OCI-LY1 (cell line): ENCODE results near the gene OSER1.

ENCODE experiments used
- H2AFZ ChIP-seq: fragments of 200-600 bp; sonication (generic), shearing (Covaris generic); 2 replicates; pipeline ENCODE4 v1.6.0; 2014; ENCODE audit warnings: antibody characterized with exemption, mild to moderate bottlenecking, low read length
- H3F3A ChIP-seq: fragments of 200-600 bp; sonication (generic), shearing (Covaris generic); 2 replicates; pipeline ENCODE4 v1.6.0; 2014; ENCODE audit warnings: mild to moderate bottlenecking, antibody characterized with exemption, low read length, moderate library complexity; ENCODE audit not compliant: insufficient read depth
- H3K27ac ChIP-seq: fragments of 200-600 bp; sonication (generic); 2 replicates; pipeline ENCODE4 v1.5.1; 2014; ENCODE audit warnings: low read length, mixed run types, mild to moderate bottlenecking, low read depth; ENCODE audit not compliant: poor library complexity, severe bottlenecking
- H3K27me3 ChIP-seq: fragments of 200-600 bp; sonication (generic); 2 replicates; pipeline ENCODE4 v1.6.0; 2014; ENCODE audit warnings: antibody characterized with exemption, mild to moderate bottlenecking, low read length, moderate library complexity; ENCODE audit not compliant: insufficient read depth
- H3K36me3 ChIP-seq: fragments of 200-600 bp; sonication (generic); 2 replicates; pipeline ENCODE4 v1.6.1; 2014; ENCODE audit warnings: mild to moderate bottlenecking, antibody characterized with exemption, low read length, moderate library complexity, mixed read lengths; ENCODE audit not compliant: insufficient read depth
- H3K4me1 ChIP-seq: fragments of 200-600 bp; sonication (generic); 2 replicates; pipeline ENCODE4 v1.5.1; 2014; ENCODE audit warnings: mild to moderate bottlenecking, low read length, moderate library complexity; ENCODE audit not compliant: insufficient read depth, severe bottlenecking
- H3K4me2 ChIP-seq: fragments of 200-600 bp; sonication (generic), shearing (Covaris generic); 2 replicates; pipeline ENCODE4 v1.6.1; 2014; ENCODE audit warnings: low read length
- H3K4me3 ChIP-seq: fragments of 200-600 bp; sonication (generic); 2 replicates; pipeline ENCODE4 v1.5.1; 2014; ENCODE audit warnings: low read length, low read depth, mild to moderate bottlenecking, mixed read lengths; ENCODE audit not compliant: poor library complexity, severe bottlenecking
- H3K79me2 ChIP-seq: fragments of 200-600 bp; shearing (Covaris generic); 2 replicates; pipeline ENCODE4 v1.6.1; 2016; ENCODE audit warnings: mixed run types, low read length, mixed read lengths; ENCODE audit not compliant: insufficient read depth
- H3K9ac ChIP-seq: fragments of 200-600 bp; sonication (generic), shearing (Covaris generic); 2 replicates; pipeline ENCODE4 v1.6.1; 2014; ENCODE audit warnings: mild to moderate bottlenecking, low read length, mixed read lengths
- H3K9me2 ChIP-seq: fragments of 200-600 bp; sonication (generic), shearing (Covaris generic); 2 replicates; pipeline ENCODE4 v1.6.1; 2014; ENCODE audit warnings: low read depth, mild to moderate bottlenecking, low read length, mixed read lengths
- H3K9me3 ChIP-seq: fragments of 200-600 bp; shearing (Covaris generic); 2 replicates; pipeline ENCODE4 v1.6.1; 2014; ENCODE audit warnings: low read length, mixed read lengths
- H4K20me1 ChIP-seq: fragments of 200-600 bp; sonication (generic), shearing (Covaris generic); 2 replicates; pipeline ENCODE4 v1.6.0; 2016; ENCODE audit warnings: mild to moderate bottlenecking, low read length; ENCODE audit not compliant: insufficient read depth
- EZH2 ChIP-seq: fragments of 200-600 bp; sonication (generic), shearing (Covaris generic); IDR thresholded peaks from 2 replicates; pipeline ENCODE4 v1.8.0; 2017; ENCODE audit warnings: borderline replicate concordance, mixed run types, mild to moderate bottlenecking, antibody characterized with exemption, low read length, moderate library complexity, mixed read lengths
- TF ChIP-seq, protein P1 (sequence below): fragments of 200-600 bp; sonication (generic), shearing (Covaris generic); IDR thresholded peaks from 2 replicates; pipeline ENCODE4 v1.5.1; 2017; ENCODE audit warnings: mild to moderate bottlenecking, antibody characterized with exemption, low read length, moderate library complexity, mixed read lengths

OSER1 gene

DNA sequence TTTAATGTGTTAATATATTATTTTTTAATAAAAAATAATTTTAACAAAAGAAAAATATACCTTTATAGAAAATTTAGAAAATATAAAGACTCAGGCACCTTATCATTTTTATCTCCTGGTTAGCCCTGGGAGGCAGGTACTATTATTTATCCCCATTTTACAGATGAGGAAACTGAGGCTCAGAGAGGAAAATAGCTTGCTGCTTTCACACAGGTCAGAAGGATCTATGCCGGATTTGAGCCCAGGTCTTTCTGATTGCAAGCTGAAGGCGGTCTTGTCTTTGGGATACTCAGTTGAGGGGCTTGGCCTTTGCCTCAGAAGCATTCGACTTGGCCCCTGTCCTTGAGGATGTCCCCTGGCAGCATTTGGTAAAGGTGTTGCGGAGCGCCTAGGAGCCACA is 11.5 kb upstream of the OSER1 start:
- Histone ChIP-seq H3K79me2 (no peaks in the 10 kb centered on the region), H3K27me3 (no peaks in the 10 kb centered on the region), H3K4me2 (no peak overlapping the region), H3F3A (no peaks in the 10 kb centered on the region), H3K9ac (no peak overlapping the region), H3K9me2 (no peaks in the 10 kb centered on the region), H2AFZ (no peak overlapping the region), H3K4me1 (no peaks in the 10 kb centered on the region), H3K36me3 (no peaks in the 10 kb centered on the region), H4K20me1 (no peaks in the 10 kb centered on the region), H3K4me3 (no peak overlapping the region), H3K9me3 (no peaks in the 10 kb centered on the region), H3K27ac (no peak overlapping the region)
- TF ChIP-seq, protein P1, sequence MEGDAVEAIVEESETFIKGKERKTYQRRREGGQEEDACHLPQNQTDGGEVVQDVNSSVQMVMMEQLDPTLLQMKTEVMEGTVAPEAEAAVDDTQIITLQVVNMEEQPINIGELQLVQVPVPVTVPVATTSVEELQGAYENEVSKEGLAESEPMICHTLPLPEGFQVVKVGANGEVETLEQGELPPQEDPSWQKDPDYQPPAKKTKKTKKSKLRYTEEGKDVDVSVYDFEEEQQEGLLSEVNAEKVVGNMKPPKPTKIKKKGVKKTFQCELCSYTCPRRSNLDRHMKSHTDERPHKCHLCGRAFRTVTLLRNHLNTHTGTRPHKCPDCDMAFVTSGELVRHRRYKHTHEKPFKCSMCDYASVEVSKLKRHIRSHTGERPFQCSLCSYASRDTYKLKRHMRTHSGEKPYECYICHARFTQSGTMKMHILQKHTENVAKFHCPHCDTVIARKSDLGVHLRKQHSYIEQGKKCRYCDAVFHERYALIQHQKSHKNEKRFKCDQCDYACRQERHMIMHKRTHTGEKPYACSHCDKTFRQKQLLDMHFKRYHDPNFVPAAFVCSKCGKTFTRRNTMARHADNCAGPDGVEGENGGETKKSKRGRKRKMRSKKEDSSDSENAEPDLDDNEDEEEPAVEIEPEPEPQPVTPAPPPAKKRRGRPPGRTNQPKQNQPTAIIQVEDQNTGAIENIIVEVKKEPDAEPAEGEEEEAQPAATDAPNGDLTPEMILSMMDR = no peak
- TF ChIP-seq EZH2 = no peak

GRCh38 chr20:44221368-44221954 is 10.9 kb upstream of the OSER1 start:
- H2AFZ ChIP-seq = no peak overlapping the region
- H3K9me2 ChIP-seq = no peaks in the 10 kb centered on the region
- H3F3A ChIP-seq = no peaks in the 10 kb centered on the region
- no peaks in the 10 kb centered on the region for H3K9me3 ChIP-seq
- TF ChIP-seq, protein P1 = no peak
- TF ChIP-seq EZH2 = no peak
- H3K4me3 ChIP-seq = no peak overlapping the region
- H4K20me1 ChIP-seq = no peaks in the 10 kb centered on the region
- no peak overlapping the region for H3K4me2 ChIP-seq
- H3K36me3 ChIP-seq = no peaks in the 10 kb centered on the region
- no peaks in the 10 kb centered on the region for H3K79me2 ChIP-seq
- no peaks in the 10 kb centered on the region for H3K4me1 ChIP-seq
- no peaks in the 10 kb centered on the region for H3K27me3 ChIP-seq
- no peak overlapping the region for H3K27ac ChIP-seq
- no peak overlapping the region for H3K9ac ChIP-seq

- no peaks in the 10 kb centered on the region for H3K36me3 ChIP-seq
- no peaks in the 10 kb centered on the region for H3F3A ChIP-seq
- no peak overlapping the region for H2AFZ ChIP-seq
- H3K4me3 ChIP-seq = no peak overlapping the region
- H3K4me2 ChIP-seq = no peak overlapping the region
- no peak overlapping the region for H3K27ac ChIP-seq
- TF ChIP-seq, protein P1 = no peak
- TF ChIP-seq EZH2 = no peak
- no peaks in the 10 kb centered on the region for H3K4me1 ChIP-seq
- H3K79me2 ChIP-seq = no peaks in the 10 kb centered on the region
- no peaks in the 10 kb centered on the region for H3K9me2 ChIP-seq
- no peaks in the 10 kb centered on the region for H3K27me3 ChIP-seq
- no peaks in the 10 kb centered on the region for H3K9me3 ChIP-seq
- H4K20me1 ChIP-seq = no peaks in the 10 kb centered on the region
- H3K9ac ChIP-seq = no peak overlapping the region
Observed at GRCh38 chr20:44219791-44220190, 9.2 kb upstream of the OSER1 start.
